BE2C (cell line): ENCODE measurements around the gene NT5E.
A peak's percentile ranks its signal among the peaks of the same experiment; 100 is the strongest.

ENCODE experiments used
- DNase-seq: peaks from one replicate; pipeline ENCODE4 v3.0.0-alpha.2; 2020
- H3K27me3 ChIP-seq: fragments of 250-450 bp; sonication (Bioruptor Pico); 2 replicates; pipeline ENCODE4 v1.5.1; 2020; ENCODE audit warnings: mild to moderate bottlenecking
- H3K36me3 ChIP-seq: fragments of 250-450 bp; sonication (Bioruptor Pico); 2 replicates; pipeline ENCODE4 v1.5.1; 2020; ENCODE audit warnings: mild to moderate bottlenecking
- H3K4me1 ChIP-seq: fragments of 250-450 bp; sonication (Bioruptor Pico); 2 replicates; pipeline ENCODE4 v1.5.1; 2020
- H3K4me3 ChIP-seq: 2 replicates; pipeline ENCODE4 v1.5.1; 2011; ENCODE audit warnings: low read depth, low read length
- H3K9me3 ChIP-seq: fragments of 250-450 bp; sonication (Bioruptor Pico); 2 replicates; pipeline ENCODE4 v1.5.1; 2020
- TF ChIP-seq, protein P1 (sequence below): IDR thresholded peaks from 2 replicates; pipeline ENCODE4 v1.5.1; 2012; ENCODE audit warnings: mild to moderate bottlenecking, low read depth, low read length

The NT5E gene

DNA sequence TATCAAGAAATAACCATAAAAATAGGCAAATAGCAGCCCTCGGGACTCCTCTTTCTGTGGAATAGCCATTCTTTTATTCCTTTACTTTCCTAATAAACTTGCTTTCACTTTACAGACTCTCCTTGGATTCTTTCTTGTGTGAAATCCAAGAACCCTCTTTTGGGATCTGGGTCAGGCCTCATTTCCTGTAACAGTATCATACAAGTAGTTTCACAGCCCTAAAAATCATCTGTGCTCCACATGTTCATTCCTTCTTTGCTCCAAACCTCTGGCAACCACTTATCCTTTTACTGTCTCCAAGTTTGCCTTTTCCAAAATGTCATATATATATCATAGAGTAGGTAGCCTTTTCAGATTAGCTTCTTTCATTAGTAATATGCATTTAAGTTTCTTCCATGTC lies 13.5 kb upstream of the NT5E start:
- Histone ChIP-seq H3K4me1 (no peaks in the 10 kb centered on the region), H3K36me3 (no peaks in the 10 kb centered on the region), H3K4me3 (no peak overlapping the region), H3K9me3 (peaks cover 3% of the 10 kb centered on the region; the same call in 1 of the 2 replicates), H3K27me3 (no peaks in the 10 kb centered on the region)
- TF ChIP-seq, protein P1, sequence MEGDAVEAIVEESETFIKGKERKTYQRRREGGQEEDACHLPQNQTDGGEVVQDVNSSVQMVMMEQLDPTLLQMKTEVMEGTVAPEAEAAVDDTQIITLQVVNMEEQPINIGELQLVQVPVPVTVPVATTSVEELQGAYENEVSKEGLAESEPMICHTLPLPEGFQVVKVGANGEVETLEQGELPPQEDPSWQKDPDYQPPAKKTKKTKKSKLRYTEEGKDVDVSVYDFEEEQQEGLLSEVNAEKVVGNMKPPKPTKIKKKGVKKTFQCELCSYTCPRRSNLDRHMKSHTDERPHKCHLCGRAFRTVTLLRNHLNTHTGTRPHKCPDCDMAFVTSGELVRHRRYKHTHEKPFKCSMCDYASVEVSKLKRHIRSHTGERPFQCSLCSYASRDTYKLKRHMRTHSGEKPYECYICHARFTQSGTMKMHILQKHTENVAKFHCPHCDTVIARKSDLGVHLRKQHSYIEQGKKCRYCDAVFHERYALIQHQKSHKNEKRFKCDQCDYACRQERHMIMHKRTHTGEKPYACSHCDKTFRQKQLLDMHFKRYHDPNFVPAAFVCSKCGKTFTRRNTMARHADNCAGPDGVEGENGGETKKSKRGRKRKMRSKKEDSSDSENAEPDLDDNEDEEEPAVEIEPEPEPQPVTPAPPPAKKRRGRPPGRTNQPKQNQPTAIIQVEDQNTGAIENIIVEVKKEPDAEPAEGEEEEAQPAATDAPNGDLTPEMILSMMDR, result no peak
- no peak for DNase-seq

DNA sequence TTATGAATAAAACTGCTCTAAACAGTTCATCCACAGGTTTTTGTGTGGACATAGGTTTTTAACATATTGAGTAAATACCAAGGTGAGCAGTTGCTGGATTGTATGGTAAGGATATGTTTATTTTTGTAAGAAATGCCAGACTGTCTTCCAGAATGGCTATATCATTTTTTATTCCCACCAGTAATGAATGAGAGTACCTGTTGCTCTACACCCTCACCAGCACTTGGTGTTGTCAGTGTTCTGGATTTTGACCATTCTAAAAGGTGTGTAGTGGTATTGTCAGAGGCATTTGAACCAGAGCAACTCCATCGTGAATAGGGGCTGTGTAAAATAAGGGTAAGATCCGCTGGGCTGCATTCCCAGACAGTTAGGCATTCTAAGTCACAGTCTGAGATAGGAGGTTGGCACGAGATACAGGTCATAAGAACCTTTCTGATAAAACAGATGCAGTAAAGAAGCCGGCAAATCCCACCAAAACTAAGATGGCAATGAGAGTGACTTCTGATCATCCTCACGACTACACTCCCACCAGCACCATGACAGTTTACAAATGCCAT lies 12.9 kb upstream of the NT5E start:
- Histone ChIP-seq H3K4me1 (no peaks in the 10 kb centered on the region), H3K36me3 (no peaks in the 10 kb centered on the region), H3K27me3 (no peaks in the 10 kb centered on the region), H3K9me3 (peaks cover 3% of the 10 kb centered on the region; the same call in 1 of the 2 replicates), H3K4me3 (no peak overlapping the region)
- TF ChIP-seq, protein P1, result no peak
- no peak for DNase-seq

DNA sequence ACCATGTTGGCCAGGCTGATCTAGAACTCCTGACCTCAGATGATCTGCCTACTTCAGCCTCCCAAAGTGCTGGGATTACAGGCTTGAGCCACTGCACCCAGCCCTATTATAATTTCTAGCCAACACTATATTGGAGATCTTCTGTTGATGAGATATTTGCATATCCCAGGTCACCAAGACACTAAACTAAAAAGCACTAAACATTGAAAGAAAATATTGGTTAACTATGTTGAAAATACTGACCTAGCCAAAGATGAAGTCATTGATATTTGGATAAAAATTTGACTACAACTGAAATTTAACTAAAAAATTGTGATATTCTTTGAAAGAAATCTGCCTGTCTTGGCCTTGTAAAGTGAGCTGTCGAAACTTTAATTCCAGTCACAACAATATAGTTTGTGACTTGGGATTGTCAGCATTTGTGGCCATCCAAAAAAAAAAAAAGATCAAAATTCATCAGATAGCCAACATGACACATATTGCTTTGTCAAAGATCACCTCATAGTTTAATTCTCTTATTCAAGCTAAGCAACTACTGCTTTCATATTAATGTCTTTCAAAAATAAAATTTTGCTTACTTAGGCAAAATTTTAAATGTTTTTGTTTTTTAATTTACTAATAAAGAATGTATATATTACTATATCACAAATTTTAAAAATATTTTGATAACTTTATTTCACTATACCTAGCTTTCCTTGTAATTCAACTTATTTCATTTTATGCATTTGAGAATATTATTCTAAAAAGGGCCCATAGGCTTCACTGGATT lies 6.3 kb upstream of the NT5E start:
- H3K4me3 ChIP-seq, result no peak overlapping the region
- H3K4me1 ChIP-seq, result no peaks in the 10 kb centered on the region
- no peaks in the 10 kb centered on the region for H3K36me3 ChIP-seq
- H3K27me3 ChIP-seq, result no peaks in the 10 kb centered on the region
- TF ChIP-seq, protein P1, result no peak
- H3K9me3 ChIP-seq, result no peaks in the 10 kb centered on the region
- no peak for DNase-seq

DNA sequence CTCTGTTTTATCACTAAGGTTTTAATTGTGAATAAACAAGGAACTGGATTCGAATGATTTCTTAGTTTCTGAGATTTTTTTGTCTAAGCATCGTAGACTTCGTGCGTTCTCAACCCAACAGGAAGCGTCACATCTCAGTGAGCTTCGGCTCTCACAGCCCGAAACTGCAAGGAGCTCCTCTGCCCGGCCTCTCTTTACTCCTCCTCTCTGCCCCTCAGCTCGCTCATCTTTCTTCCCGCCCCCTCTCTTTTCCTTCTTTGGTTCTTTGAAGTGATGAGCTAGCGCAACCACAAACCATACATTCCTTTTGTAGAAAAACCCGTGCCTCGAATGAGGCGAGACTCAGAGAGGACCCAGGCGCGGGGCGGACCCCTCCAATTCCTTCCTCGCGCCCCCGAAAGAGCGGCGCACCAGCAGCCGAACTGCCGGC lies 480 bp upstream of the NT5E start:
- TF ChIP-seq, protein P1, result no peak
- Histone ChIP-seq H3K9me3 (no peaks in the 10 kb centered on the region), H3K36me3 (no peaks in the 10 kb centered on the region), H3K4me1 (no peaks in the 10 kb centered on the region; the same call in 1 of the 2 replicates), H3K27me3 (no peaks in the 10 kb centered on the region), H3K4me3 (peak overlapping the region; percentile 73)
- peak; percentile 20 for DNase-seq

DNA sequence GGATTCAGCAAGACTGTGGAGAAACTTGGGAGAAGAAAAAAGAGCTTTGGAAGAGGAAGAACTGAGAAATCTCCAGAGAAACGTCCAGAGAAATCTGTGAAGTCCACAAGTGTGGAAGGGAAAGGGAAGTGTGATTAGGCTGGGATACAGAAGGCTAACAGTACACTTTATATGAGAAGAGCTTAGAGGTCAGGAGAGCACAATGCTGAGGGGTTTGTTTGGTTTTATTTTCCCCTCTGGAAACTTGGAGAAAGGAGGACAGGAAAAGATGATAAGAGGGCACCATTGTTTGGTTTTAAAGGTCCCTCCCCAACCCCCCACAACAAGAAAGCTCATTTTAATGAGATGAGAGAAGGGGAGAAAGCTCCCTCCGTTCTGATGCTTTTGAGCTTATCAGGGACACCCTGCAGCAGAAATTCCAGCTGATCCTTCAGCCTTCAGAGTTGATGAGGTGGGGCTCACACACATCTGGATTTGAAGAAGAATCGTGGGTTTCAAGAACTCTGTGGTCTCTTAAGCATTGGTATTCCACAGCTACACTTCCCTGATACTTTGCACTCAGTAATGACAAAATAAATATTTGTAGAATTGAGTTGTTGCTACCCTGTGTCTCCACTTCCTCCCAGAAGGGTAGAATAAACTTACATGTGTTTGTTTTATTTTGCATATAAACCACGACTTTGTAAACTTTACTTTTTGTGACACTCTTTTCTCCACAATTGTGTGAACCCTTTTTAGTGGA lies 1.9 kb downstream of the NT5E start:
- peaks cover 15% of the 10 kb centered on the region for H3K4me1 ChIP-seq
- H3K4me3 ChIP-seq, result peak overlapping the region; percentile 73
- TF ChIP-seq, protein P1, result no peak
- DNase-seq, result no peak
- H3K9me3 ChIP-seq, result no peaks in the 10 kb centered on the region
- no peaks in the 10 kb centered on the region for H3K36me3 ChIP-seq
- H3K27me3 ChIP-seq, result no peaks in the 10 kb centered on the region

DNA sequence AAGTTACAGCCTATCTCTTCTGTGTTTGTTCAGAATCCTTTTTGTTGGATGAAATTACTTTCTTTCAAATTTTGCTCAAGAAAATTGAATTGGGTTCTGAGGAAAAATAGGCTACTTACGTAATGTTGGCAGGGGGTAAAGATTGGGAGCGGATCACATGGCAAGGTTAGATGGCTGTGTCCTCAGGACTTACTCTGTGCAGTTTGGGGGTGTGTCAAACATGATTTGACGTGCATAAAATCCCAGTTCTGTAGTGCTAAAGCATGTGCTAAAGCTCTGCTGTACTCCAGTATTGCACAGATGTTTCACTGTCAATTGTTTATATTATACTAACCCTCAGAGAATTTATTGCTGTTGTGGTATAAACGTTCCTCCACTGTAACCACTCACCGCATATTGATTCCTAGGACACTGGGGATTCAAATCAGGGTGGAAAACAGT lies 2.6 kb downstream of the NT5E start:
- no peaks in the 10 kb centered on the region for H3K27me3 ChIP-seq
- no peaks in the 10 kb centered on the region for H3K36me3 ChIP-seq
- peaks cover 21% of the 10 kb centered on the region for H3K4me1 ChIP-seq
- no peak overlapping the region for H3K4me3 ChIP-seq
- TF ChIP-seq, protein P1, result no peak
- H3K9me3 ChIP-seq, result no peaks in the 10 kb centered on the region
- DNase-seq, result no peak
